Activated CD8-positive, alpha-beta T cell treated with anti-CD3 and anti-CD28 coated beads for 36 hours (primary cell): ENCODE data around the gene MICAL3. TPM values are rescaled to one million over a fixed set of nuclear protein-coding genes. Genes with fewer than 3 reads are reported as not detected.

Experiments used
- ATAC-seq: fragments of 200-7000 bp; cut with Tn5 transposase; one replicate; pipeline ENCODE4 v1.10.0; 2021; ENCODE audit warnings: mild to moderate bottlenecking, moderate library complexity
- CTCF ChIA-PET: fragments of 350-600 bp; sonication (Branson Sonifier 250); formaldehyde crosslinking; loops from one replicate; lab custom pipeline; 2021; ENCODE audit warnings: antibody characterized with exemption; lab: Charles Lee
- POLR2A ChIA-PET: fragments of 350-600 bp; sonication (Branson Sonifier 250); formaldehyde crosslinking; loops from one replicate; lab custom pipeline; 2021; ENCODE audit warnings: antibody characterized with exemption; lab: Charles Lee
- DNase-seq: peaks from one replicate; pipeline ENCODE4 v3.0.0-alpha.2; 2020
- H3K27ac Mint-ChIP-seq: one replicate; pipeline ENCODE4 v1.8.0; 2021; ENCODE audit warnings: mild to moderate bottlenecking, mixed read lengths
- H3K27me3 Mint-ChIP-seq: one replicate; pipeline ENCODE4 v1.8.0; 2021; ENCODE audit warnings: mixed read lengths
- H3K36me3 Mint-ChIP-seq: one replicate; pipeline ENCODE4 v1.8.0; 2021; ENCODE audit warnings: low read depth, mixed read lengths
- H3K4me1 Mint-ChIP-seq: one replicate; pipeline ENCODE4 v1.8.0; 2021; ENCODE audit warnings: low read depth, mixed read lengths
- H3K4me3 Mint-ChIP-seq: one replicate; pipeline ENCODE4 v1.8.0; 2021; ENCODE audit warnings: mild to moderate bottlenecking, moderate library complexity, mixed read lengths
- H3K9me3 Mint-ChIP-seq: one replicate; pipeline ENCODE4 v1.8.0; 2021; ENCODE audit warnings: mixed read lengths
- CTCF ChIP-seq: fragments of 200-600 bp; IDR thresholded peaks from one replicate; pipeline ENCODE4 v1.8.0; 2022; ENCODE audit warnings: antibody characterized with exemption, mild to moderate bottlenecking
- intact Hi-C: fragments of 100-400 bp; cut with micrococcal nuclease; formaldehyde crosslinking; loops from one replicate; pipeline ENCODE4 v1.10.0; 2022
- total RNA-seq, 2 experiments: library from RNA; stranded (reverse); gene quantifications; one replicate each; pipeline ENCODE4 v1.2.3, GENCODE V29; 2021

Gene MICAL3
- total RNA-seq, 2 experiments from 2014 or later = 31.6 to 32.4 TPM

- CTCF ChIA-PET = interaction anchor here (8.8 kb wide), 1 partner anchor 240 kb away, joined by 189 read pairs; the partner anchor contains the start of gene PEX26
- no peaks in the 10 kb centered on the region for H3K27me3 Mint-ChIP-seq
- H3K9me3 Mint-ChIP-seq = no peaks in the 10 kb centered on the region
- intact Hi-C loops = loop anchor here (10.0 kb wide), 1 partner anchor 190 kb away; the partner anchor contains the start of gene MICAL3
- DNase-seq = no peak
- ATAC-seq = no peak
- no peak overlapping the region for H3K27ac Mint-ChIP-seq
- H3K36me3 Mint-ChIP-seq = no peaks in the 10 kb centered on the region
- TF ChIP-seq CTCF = no peak
- POLR2A ChIA-PET = interaction anchor here (0.6 kb wide), 1 partner anchor 123 kb away, joined by 3 read pairs; no protein-coding TSS in a partner anchor
- no peaks in the 10 kb centered on the region for H3K4me1 Mint-ChIP-seq
- no peak overlapping the region for H3K4me3 Mint-ChIP-seq
Observed at GRCh38 chr22:17835256-17835655, 189.1 kb downstream of the MICAL3 start.

- Mint-ChIP-seq H3K9me3 (no peaks in the 10 kb centered on the region), H3K4me1 (peaks cover 4% of the 10 kb centered on the region), H3K27me3 (no peaks in the 10 kb centered on the region), H3K36me3 (no peaks in the 10 kb centered on the region), H3K4me3 (no peak overlapping the region), H3K27ac (no peak overlapping the region)
- ChIA-PET POLR2A (no interaction called here), CTCF (interaction anchor here (1.1 to 8.8 kb wide), 2 partner anchors 92 to 242 kb away, joined by 5 to 189 read pairs; partner anchors contain the start of gene PEX26)
- ATAC-seq = no peak
- TF ChIP-seq CTCF = no peak
- DNase-seq = no peak
- intact Hi-C loops = loop anchor here (5.0 to 10.0 kb wide), 2 partner anchors 191 to 244 kb away; partner anchors contain the start of genes MICAL3 and PEX26
Observed at GRCh38 chr22:17833489-17833888, 190.9 kb downstream of the MICAL3 start.

- no peak for TF ChIP-seq CTCF
- intact Hi-C loops = loop anchor here (5.0 to 10.0 kb wide), 2 partner anchors 192 to 245 kb away; partner anchors contain the start of genes MICAL3 and PEX26
- Mint-ChIP-seq H3K4me3 (no peak overlapping the region), H3K27ac (no peak overlapping the region), H3K36me3 (no peaks in the 10 kb centered on the region), H3K4me1 (peaks cover 4% of the 10 kb centered on the region), H3K27me3 (no peaks in the 10 kb centered on the region), H3K9me3 (no peaks in the 10 kb centered on the region)
- ChIA-PET CTCF (interaction anchor here (8.8 kb wide), 1 partner anchor 243 kb away, joined by 189 read pairs; the partner anchor contains the start of gene PEX26), POLR2A (interaction anchor here (0.7 kb wide), 1 partner anchor 191 kb away, joined by 3 read pairs; no protein-coding TSS in a partner anchor)
- DNase-seq (no peak), ATAC-seq (no peak)
Observed at GRCh38 chr22:17832665-17833064, 191.7 kb downstream of the MICAL3 start.

DNA sequence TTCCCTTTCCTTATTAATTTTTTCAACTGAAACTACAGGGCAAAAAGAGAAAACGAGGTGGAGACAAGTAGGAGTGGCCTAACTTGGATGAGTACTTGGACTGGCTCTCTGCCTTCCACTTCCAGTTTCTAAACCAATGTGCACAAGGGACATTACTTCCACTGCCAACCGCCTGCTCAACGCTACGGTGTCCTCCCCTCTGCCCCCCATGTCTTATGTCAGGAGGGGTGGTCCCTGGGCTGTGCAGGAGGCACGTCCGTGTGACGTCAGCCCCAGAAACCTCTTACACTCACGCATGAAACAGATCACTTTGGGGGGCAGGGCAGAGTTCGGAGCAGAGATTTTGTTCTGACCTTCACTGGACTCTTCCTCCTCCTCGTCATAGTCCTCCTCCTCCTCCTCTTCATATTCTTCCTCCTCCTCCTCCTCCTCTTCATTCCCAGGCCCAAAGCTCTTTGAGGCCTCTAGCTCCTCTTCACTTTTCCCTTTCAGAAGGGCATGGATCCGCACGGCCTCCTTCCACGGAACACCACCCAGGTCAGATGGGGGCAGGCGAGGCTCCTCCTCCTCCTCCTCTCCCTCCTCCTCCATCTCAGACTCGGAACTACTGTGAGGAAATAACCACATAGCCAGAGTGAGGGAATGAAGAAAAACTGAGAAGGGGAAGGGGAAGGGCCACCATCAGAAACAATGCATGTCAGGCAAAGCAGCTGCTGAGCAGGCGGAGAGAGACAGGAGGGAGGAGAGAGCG lies 192.7 kb downstream of the MICAL3 start:
- intact Hi-C loops = loop anchor here (5.0 to 10.0 kb wide), 2 partner anchors 193 to 246 kb away; partner anchors contain the start of genes MICAL3 and PEX26
- no peak for ATAC-seq
- no peak for DNase-seq
- Mint-ChIP-seq H3K4me3 (no peak overlapping the region), H3K36me3 (no peaks in the 10 kb centered on the region), H3K4me1 (peaks cover 4% of the 10 kb centered on the region), H3K9me3 (no peaks in the 10 kb centered on the region), H3K27ac (no peak overlapping the region), H3K27me3 (no peaks in the 10 kb centered on the region)
- no peak for TF ChIP-seq CTCF
- POLR2A ChIA-PET = interaction anchor here (2.1 kb wide), 1 partner anchor 246 kb away, joined by 5 read pairs; the partner anchor contains the start of gene PEX26
- CTCF ChIA-PET = interaction anchor here (1.7 to 8.8 kb wide), 2 partner anchors 26 to 244 kb away, joined by 6 to 189 read pairs; partner anchors contain the start of gene PEX26
